ENCODE data around the gene ISCA2. TPM values are rescaled to one million over a fixed set of nuclear protein-coding genes. Genes with fewer than 3 reads are reported as not detected.
A peak's percentile ranks its signal among the peaks of the same experiment; 100 is the strongest.

Gene ISCA2
- total RNA-seq, 1 donor from 2014 or later = 16.9 TPM

GRCh38 chr14:74475678-74476077 is 17.9 kb upstream of the ISCA2 start:
- no peak overlapping the region for H3K27ac Mint-ChIP-seq (ENCODE audit: unreplicated experiment)
- no peaks in the 10 kb centered on the region for H3K27me3 Mint-ChIP-seq (ENCODE audit: low read depth)
- H3K4me1 Mint-ChIP-seq (ENCODE audit: low read depth) = peaks cover 4% of the 10 kb centered on the region
- no peak overlapping the region for H3K4me3 Mint-ChIP-seq (ENCODE audit: unreplicated experiment)
- no peak for DNase-seq (ENCODE audit: low spot score)
- no peaks in the 10 kb centered on the region for H3K9me3 Mint-ChIP-seq (ENCODE audit: low read depth)
- TF ChIP-seq CTCF (IDR thresholded peaks at IDR 0.05) = no peak
- peaks cover 34% of the 10 kb centered on the region for H3K36me3 Mint-ChIP-seq (ENCODE audit: low read depth)

DNA sequence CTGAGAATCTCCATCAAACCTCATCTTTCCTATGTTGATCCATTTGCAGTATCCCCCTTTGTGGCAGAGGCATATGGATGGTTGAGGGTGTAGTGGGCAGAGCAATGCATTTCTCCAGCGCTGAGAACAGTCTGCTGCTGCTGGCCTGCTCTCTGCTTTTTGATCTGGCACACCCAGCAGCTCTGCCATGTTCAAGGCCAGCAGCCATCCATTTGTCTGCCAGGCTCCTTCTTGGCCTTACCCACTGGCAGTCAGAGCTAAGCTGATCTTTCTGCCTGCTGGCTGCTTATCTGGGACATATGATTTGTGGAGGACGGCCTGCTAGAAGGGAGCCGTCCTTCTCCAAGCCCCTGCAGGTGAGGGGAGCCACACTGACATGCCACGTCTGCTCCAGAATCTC is 17.5 kb upstream of the ISCA2 start:
- H3K9me3 Mint-ChIP-seq (ENCODE audit: low read depth) = no peaks in the 10 kb centered on the region
- no peaks in the 10 kb centered on the region for H3K27me3 Mint-ChIP-seq (ENCODE audit: low read depth)
- TF ChIP-seq CTCF (IDR thresholded peaks at IDR 0.05) = no peak
- DNase-seq (ENCODE audit: low spot score) = no peak
- H3K4me1 Mint-ChIP-seq (ENCODE audit: low read depth) = peaks cover 4% of the 10 kb centered on the region
- no peak overlapping the region for H3K27ac Mint-ChIP-seq (ENCODE audit: unreplicated experiment)
- H3K4me3 Mint-ChIP-seq (ENCODE audit: unreplicated experiment) = no peak overlapping the region
- peaks cover 38% of the 10 kb centered on the region for H3K36me3 Mint-ChIP-seq (ENCODE audit: low read depth)

- no peak overlapping the region for H3K4me3 Mint-ChIP-seq (ENCODE audit: unreplicated experiment)
- H3K27me3 Mint-ChIP-seq (ENCODE audit: low read depth) = no peaks in the 10 kb centered on the region
- H3K9me3 Mint-ChIP-seq (ENCODE audit: low read depth) = no peaks in the 10 kb centered on the region
- DNase-seq (ENCODE audit: low spot score) = no peak
- H3K36me3 Mint-ChIP-seq (ENCODE audit: low read depth) = peaks cover 41% of the 10 kb centered on the region
- peaks cover 4% of the 10 kb centered on the region for H3K4me1 Mint-ChIP-seq (ENCODE audit: low read depth)
- H3K27ac Mint-ChIP-seq (ENCODE audit: unreplicated experiment) = no peak overlapping the region
- TF ChIP-seq CTCF (IDR thresholded peaks at IDR 0.05) = no peak
These were observed 17.0 kb upstream of the ISCA2 start for GRCh38 chr14:74476607-74477006.

GRCh38 chr14:74478996-74479635 is 14.4 kb upstream of the ISCA2 start:
- Mint-ChIP-seq H3K4me3 (ENCODE audit: unreplicated experiment) (no peak overlapping the region), H3K4me1 (ENCODE audit: low read depth) (peaks cover 4% of the 10 kb centered on the region), H3K27ac (ENCODE audit: unreplicated experiment) (no peak overlapping the region), H3K27me3 (ENCODE audit: low read depth) (no peaks in the 10 kb centered on the region), H3K36me3 (ENCODE audit: low read depth) (peaks cover 38% of the 10 kb centered on the region), H3K9me3 (ENCODE audit: low read depth) (no peaks in the 10 kb centered on the region)
- TF ChIP-seq CTCF (IDR thresholded peaks at IDR 0.05) = peak; percentile 79
- no peak for DNase-seq (ENCODE audit: low spot score)

- no peak for TF ChIP-seq CTCF (IDR thresholded peaks at IDR 0.05)
- H3K9me3 Mint-ChIP-seq (ENCODE audit: low read depth) = no peaks in the 10 kb centered on the region
- no peak overlapping the region for H3K27ac Mint-ChIP-seq (ENCODE audit: unreplicated experiment)
- H3K27me3 Mint-ChIP-seq (ENCODE audit: low read depth) = no peaks in the 10 kb centered on the region
- peaks cover 4% of the 10 kb centered on the region for H3K4me1 Mint-ChIP-seq (ENCODE audit: low read depth)
- DNase-seq (ENCODE audit: low spot score) = no peak
- H3K4me3 Mint-ChIP-seq (ENCODE audit: unreplicated experiment) = no peak overlapping the region
- peaks cover 42% of the 10 kb centered on the region for H3K36me3 Mint-ChIP-seq (ENCODE audit: low read depth)
These were observed 13.5 kb upstream of the ISCA2 start for GRCh38 chr14:74480046-74480445.
